Panc1 (cell line): ENCODE data around the gene TNFAIP2. TPM values are rescaled to one million over a fixed set of nuclear protein-coding genes. Genes with fewer than 3 reads are reported as not detected.

Experiments
- ATAC-seq: fragments of 200-7000 bp; cut with Tn5 transposase; 2 replicates; pipeline ENCODE4 v1.9.1; 2020; ENCODE audit warnings: mild to moderate bottlenecking, moderate library complexity
- BruUV-seq: library from RNA; stranded (reverse); fragments of 400-500 nt; replicated peaks from 2 replicates; lab custom pipeline; 2021; lab: Mats Ljungman, UMichigan
- CTCF ChIA-PET: fragments of 300-600 bp; sonication (Branson Sonifier 250); formaldehyde crosslinking; loops from one replicate; lab custom pipeline; 2022; ENCODE audit warnings: antibody characterized with exemption; lab: Charles Lee
- POLR2A ChIA-PET: fragments of 300-600 bp; sonication (Branson Sonifier 250); formaldehyde crosslinking; loops from one replicate; lab custom pipeline; 2022; ENCODE audit warnings: antibody characterized with exemption; lab: Charles Lee
- DNase-seq: peaks from one replicate; pipeline ENCODE4 v3.0.0-alpha.2; 2010; ENCODE audit warnings: low read depth, low spot score
- H3K27ac ChIP-seq: 2 replicates; pipeline ENCODE4 v1.5.1; 2011; ENCODE audit warnings: mild to moderate bottlenecking, low read length, inconsistent platforms
- H3K27me3 ChIP-seq: fragments of 200-500 bp; sonication (Bioruptor generic); 2 replicates; pipeline ENCODE4 v1.6.0; 2014; ENCODE audit warnings: low read length, inconsistent platforms; ENCODE audit not compliant: control insufficient read depth, insufficient read depth
- H3K36me3 ChIP-seq: fragments of 200-500 bp; sonication (Bioruptor generic); 2 replicates; pipeline ENCODE4 v1.5.1; 2014; ENCODE audit warnings: inconsistent platforms, mild to moderate bottlenecking, low read length, moderate library complexity; ENCODE audit not compliant: control insufficient read depth, insufficient read depth
- H3K4me1 ChIP-seq: 2 replicates; pipeline ENCODE4 v1.5.1; 2011; ENCODE audit warnings: inconsistent platforms, mild to moderate bottlenecking, low read length, moderate library complexity; ENCODE audit not compliant: control insufficient read depth, insufficient read depth
- H3K4me3 ChIP-seq, 2 experiments: 2 replicates each; pipeline ENCODE4 v1.5.1; 2011 to 2012; ENCODE audit warnings: low read depth in 2 of 2, low read length in 2 of 2, mild to moderate bottlenecking in 2 of 2, inconsistent platforms in 1 of 2, moderate library complexity in 1 of 2
- H3K9me3 ChIP-seq: fragments of 200-500 bp; sonication (Bioruptor generic); 2 replicates; pipeline ENCODE4 v1.5.1; 2014; ENCODE audit warnings: low read depth, mild to moderate bottlenecking, inconsistent platforms, low read length, moderate library complexity; ENCODE audit not compliant: control insufficient read depth, insufficient read depth
- CTCF ChIP-seq: fragments of 450-650 bp; IDR thresholded peaks from 2 replicates; pipeline ENCODE4 v1.5.1; 2017; ENCODE audit warnings: mild to moderate bottlenecking
- POLR2AphosphoS5 ChIP-seq: IDR thresholded peaks from 2 replicates; pipeline ENCODE4 v1.6.1; 2012; ENCODE audit warnings: mild to moderate bottlenecking, low read depth, low read length, moderate library complexity
- REST ChIP-seq, 2 experiments: IDR thresholded peaks; 2 replicates each; pipeline ENCODE4 v1.6.1; 2011 to 2012; ENCODE audit warnings: low read depth in 2 of 2, control low read depth in 1 of 2, low read length in 1 of 2, mild to moderate bottlenecking in 1 of 2, moderate library complexity in 1 of 2; ENCODE audit not compliant: insufficient read depth in 1 of 2
- SIN3A ChIP-seq: IDR thresholded peaks from 2 replicates; pipeline ENCODE4 v1.6.1; 2012; ENCODE audit warnings: low read depth, mild to moderate bottlenecking, low read length, moderate library complexity, borderline replicate concordance; ENCODE audit not compliant: insufficient read depth
- TCF7L2 ChIP-seq: IDR thresholded peaks from 2 replicates; pipeline ENCODE4 v1.6.1; 2011; ENCODE audit warnings: mild to moderate bottlenecking, low read depth, low read length, inconsistent platforms
- in situ Hi-C: cut with HindIII; loops from 2 replicates; pipeline ENCODE4 v1.10.0; 2016; ENCODE audit warnings: low sequenced_read_pairs, low pct_unique_long_range_greater_than_20kb
- intact Hi-C: fragments of 100-400 bp; cut with micrococcal nuclease; formaldehyde crosslinking; loops from one replicate; pipeline ENCODE4 v1.10.0; 2022; ENCODE audit not compliant: unreplicated experiment
- total RNA-seq: library from RNA; stranded (reverse); gene quantifications from one replicate; pipeline ENCODE4 v1.2.1, GENCODE V29; 2021; ENCODE audit not compliant: unreplicated experiment

The TNFAIP2 gene
- total RNA-seq, 1 experiment from 2014 or later: 491 TPM

GRCh38 chr14:103086771-103087342, 36.4 kb upstream of the TNFAIP2 start:
- DNase-seq: no peak
- no peak for ATAC-seq
- CTCF ChIA-PET: interaction anchor here (0.6 to 1.9 kb wide), 4 partner anchors 14 to 94 kb away, joined by 3 to 5 read pairs (median 4); no protein-coding TSS in a partner anchor
- POLR2A ChIA-PET: interaction anchor here (0.6 kb wide), 1 partner anchor 138 kb away, joined by 3 read pairs; no protein-coding TSS in a partner anchor
- intact Hi-C loops: no loop called here
- in situ Hi-C loops: no loop called here
- Histone ChIP-seq H3K4me1 (no peaks in the 10 kb centered on the region), H3K4me3 (no peak overlapping the region), H3K27me3 (no peaks in the 10 kb centered on the region), H3K36me3 (no peaks in the 10 kb centered on the region), H3K27ac (no peak overlapping the region), H3K9me3 (no peaks in the 10 kb centered on the region)
- no TSS peak for BruUV-seq
- TF ChIP-seq CTCF: no peak
- no peak for TF ChIP-seq TCF7L2
- TF ChIP-seq POLR2AphosphoS5: no peak
- TF ChIP-seq REST (IDR thresholded peaks at IDR 0.05; ENCODE audit: insufficient read depth in 1 of 2, low read depth in 2 of 2, low read length in 1 of 2): no peak
- TF ChIP-seq SIN3A: no peak

- ATAC-seq (no peak), DNase-seq (no peak)
- BruUV-seq: no TSS peak
- in situ Hi-C loops: no loop called here
- Histone ChIP-seq H3K9me3 (no peaks in the 10 kb centered on the region), H3K27ac (no peak overlapping the region), H3K4me3 (no peak overlapping the region), H3K4me1 (no peaks in the 10 kb centered on the region), H3K27me3 (no peaks in the 10 kb centered on the region), H3K36me3 (no peaks in the 10 kb centered on the region)
- POLR2A ChIA-PET: interaction anchor here (0.6 kb wide), 1 partner anchor 137 kb away, joined by 3 read pairs; no protein-coding TSS in a partner anchor
- TF ChIP-seq REST (IDR thresholded peaks at IDR 0.05; ENCODE audit: insufficient read depth in 1 of 2, low read depth in 2 of 2, low read length in 1 of 2) (no peak), SIN3A (no peak), CTCF (no peak), POLR2AphosphoS5 (no peak), TCF7L2 (no peak)
- CTCF ChIA-PET: interaction anchor here (1.9 kb wide), 1 partner anchor 18 kb away, joined by 5 read pairs; no protein-coding TSS in a partner anchor
- intact Hi-C loops: no loop called here
Measured at GRCh38 chr14:103087343-103087835, 35.9 kb upstream of the TNFAIP2 start.
